A549 (cell line): Measurements from ENCODE around the gene EXOC4.

Source experiments
- HDAC2 ChIP-seq: fragments of 200-600 bp; sonication (generic); IDR thresholded peaks from 2 replicates; pipeline ENCODE4 v1.6.1; 2016
- JUN ChIP-seq, 2 experiments: fragments of >200 bp; sonication (Bioruptor Twin); formaldehyde crosslinking; IDR thresholded peaks; 2 replicates in 1 of 2; 3 replicates in 1 of 2; pipeline ENCODE4 v1.6.1; 2016 to 2017
- POLR2A ChIP-seq: IDR thresholded peaks from 2 replicates; pipeline ENCODE4 v1.6.1; 2012; ENCODE audit warnings: mild to moderate bottlenecking, low read length
- TF ChIP-seq, protein P1 (sequence below): fragments of 200-600 bp; sonication (generic); IDR thresholded peaks from 2 replicates; pipeline ENCODE4 v1.6.1; 2016; ENCODE audit warnings: antibody characterized with exemption, mild to moderate bottlenecking, moderate library complexity
- TF ChIP-seq, protein P2 (sequence below): IDR thresholded peaks from 2 replicates; pipeline ENCODE4 v1.6.1; 2012
- TF ChIP-seq, protein P3 (sequence below): fragments of >200 bp; sonication (Bioruptor Twin); formaldehyde crosslinking; IDR thresholded peaks from 3 replicates; pipeline ENCODE4 v1.5.1; 2016

DNA sequence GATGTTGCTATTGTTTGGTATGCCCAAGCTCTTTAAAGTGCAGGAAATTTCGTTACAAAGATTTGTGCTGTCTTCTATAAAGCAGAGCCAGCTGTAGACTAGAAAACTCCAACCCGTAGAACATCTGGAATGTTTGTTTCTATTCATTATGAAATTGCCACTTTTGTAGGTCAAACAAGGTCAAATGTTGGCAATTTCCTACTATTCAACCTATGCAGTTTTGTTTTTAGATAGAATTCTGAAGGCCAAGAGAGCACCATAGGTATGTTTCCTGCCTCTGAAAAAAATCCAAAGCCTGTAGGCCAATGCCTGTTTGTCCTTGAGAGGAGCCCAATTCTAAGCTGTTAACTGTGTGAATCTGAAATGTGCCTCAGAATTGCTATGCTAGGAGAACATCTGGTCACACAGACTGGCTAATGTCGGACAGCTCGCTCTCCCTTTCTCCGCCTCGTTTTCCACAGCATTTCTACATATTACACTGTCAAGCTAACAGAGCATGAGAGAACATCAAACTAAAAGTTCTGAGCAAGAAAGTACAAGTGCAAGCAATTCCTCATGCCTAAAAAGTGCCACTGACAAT, 607.1 kb downstream of the EXOC4 start:
- TF ChIP-seq, protein P1, sequence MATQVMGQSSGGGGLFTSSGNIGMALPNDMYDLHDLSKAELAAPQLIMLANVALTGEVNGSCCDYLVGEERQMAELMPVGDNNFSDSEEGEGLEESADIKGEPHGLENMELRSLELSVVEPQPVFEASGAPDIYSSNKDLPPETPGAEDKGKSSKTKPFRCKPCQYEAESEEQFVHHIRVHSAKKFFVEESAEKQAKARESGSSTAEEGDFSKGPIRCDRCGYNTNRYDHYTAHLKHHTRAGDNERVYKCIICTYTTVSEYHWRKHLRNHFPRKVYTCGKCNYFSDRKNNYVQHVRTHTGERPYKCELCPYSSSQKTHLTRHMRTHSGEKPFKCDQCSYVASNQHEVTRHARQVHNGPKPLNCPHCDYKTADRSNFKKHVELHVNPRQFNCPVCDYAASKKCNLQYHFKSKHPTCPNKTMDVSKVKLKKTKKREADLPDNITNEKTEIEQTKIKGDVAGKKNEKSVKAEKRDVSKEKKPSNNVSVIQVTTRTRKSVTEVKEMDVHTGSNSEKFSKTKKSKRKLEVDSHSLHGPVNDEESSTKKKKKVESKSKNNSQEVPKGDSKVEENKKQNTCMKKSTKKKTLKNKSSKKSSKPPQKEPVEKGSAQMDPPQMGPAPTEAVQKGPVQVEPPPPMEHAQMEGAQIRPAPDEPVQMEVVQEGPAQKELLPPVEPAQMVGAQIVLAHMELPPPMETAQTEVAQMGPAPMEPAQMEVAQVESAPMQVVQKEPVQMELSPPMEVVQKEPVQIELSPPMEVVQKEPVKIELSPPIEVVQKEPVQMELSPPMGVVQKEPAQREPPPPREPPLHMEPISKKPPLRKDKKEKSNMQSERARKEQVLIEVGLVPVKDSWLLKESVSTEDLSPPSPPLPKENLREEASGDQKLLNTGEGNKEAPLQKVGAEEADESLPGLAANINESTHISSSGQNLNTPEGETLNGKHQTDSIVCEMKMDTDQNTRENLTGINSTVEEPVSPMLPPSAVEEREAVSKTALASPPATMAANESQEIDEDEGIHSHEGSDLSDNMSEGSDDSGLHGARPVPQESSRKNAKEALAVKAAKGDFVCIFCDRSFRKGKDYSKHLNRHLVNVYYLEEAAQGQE = no peak
- TF ChIP-seq, protein P2, sequence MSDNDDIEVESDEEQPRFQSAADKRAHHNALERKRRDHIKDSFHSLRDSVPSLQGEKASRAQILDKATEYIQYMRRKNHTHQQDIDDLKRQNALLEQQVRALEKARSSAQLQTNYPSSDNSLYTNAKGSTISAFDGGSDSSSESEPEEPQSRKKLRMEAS = no peak
- no peak for TF ChIP-seq HDAC2
- TF ChIP-seq JUN (IDR thresholded peaks at IDR 0.05) = no peak
- TF ChIP-seq, protein P3, sequence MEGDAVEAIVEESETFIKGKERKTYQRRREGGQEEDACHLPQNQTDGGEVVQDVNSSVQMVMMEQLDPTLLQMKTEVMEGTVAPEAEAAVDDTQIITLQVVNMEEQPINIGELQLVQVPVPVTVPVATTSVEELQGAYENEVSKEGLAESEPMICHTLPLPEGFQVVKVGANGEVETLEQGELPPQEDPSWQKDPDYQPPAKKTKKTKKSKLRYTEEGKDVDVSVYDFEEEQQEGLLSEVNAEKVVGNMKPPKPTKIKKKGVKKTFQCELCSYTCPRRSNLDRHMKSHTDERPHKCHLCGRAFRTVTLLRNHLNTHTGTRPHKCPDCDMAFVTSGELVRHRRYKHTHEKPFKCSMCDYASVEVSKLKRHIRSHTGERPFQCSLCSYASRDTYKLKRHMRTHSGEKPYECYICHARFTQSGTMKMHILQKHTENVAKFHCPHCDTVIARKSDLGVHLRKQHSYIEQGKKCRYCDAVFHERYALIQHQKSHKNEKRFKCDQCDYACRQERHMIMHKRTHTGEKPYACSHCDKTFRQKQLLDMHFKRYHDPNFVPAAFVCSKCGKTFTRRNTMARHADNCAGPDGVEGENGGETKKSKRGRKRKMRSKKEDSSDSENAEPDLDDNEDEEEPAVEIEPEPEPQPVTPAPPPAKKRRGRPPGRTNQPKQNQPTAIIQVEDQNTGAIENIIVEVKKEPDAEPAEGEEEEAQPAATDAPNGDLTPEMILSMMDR = no peak
- TF ChIP-seq POLR2A = no peak
